GM10266 (cell line): ENCODE data around the gene ABRACL.
A peak's percentile ranks its signal among the peaks of the same experiment; 100 is the strongest.
"Not testable (repeated sequence)": the region's sequence is repeated elsewhere in the genome, so short reads cannot be mapped to it uniquely, and the experiment has no call there.

Source experiments
- DNase-seq: peaks from one replicate; pipeline ENCODE4 v3.0.0; 2012; ENCODE audit errors: extremely low spot score
- CTCF ChIP-seq: IDR thresholded peaks from 2 replicates; pipeline ENCODE4 v1.5.1; 2012; ENCODE audit warnings: mild to moderate bottlenecking, low read depth; ENCODE audit not compliant: control insufficient read depth, insufficient read depth; ENCODE audit errors: missing control alignments

ABRACL gene

GRCh38 chr6:138987643-138988468 is 40.7 kb upstream of the ABRACL start, which contains the start of gene REPS1:
Gene REPS1 (minus strand): TSS chr6:138988253. CDS start chr6:138987682, 571 bp downstream.
- peak; percentile 96 for DNase-seq
- peak; percentile 88 for TF ChIP-seq CTCF

GRCh38 chr6:138988469-138988834 is 40.1 kb upstream of the ABRACL start:
- DNase-seq = no peak
- TF ChIP-seq CTCF = no peak

- DNase-seq = no peak
- no peak for TF ChIP-seq CTCF
Observed at GRCh38 chr6:138989098-138989983, 39.2 kb upstream of the ABRACL start.

GRCh38 chr6:138991206-138991605 is 37.3 kb upstream of the ABRACL start:
- no peak for TF ChIP-seq CTCF
- DNase-seq = no peak

- DNase-seq = not testable (repeated sequence)
Observed at GRCh38 chr6:138992965-138993364, 35.6 kb upstream of the ABRACL start.

GRCh38 chr6:138993410-138993809 is 35.1 kb upstream of the ABRACL start:
- not testable (repeated sequence) for DNase-seq

- no peak for TF ChIP-seq CTCF
- no peak for DNase-seq
Observed at GRCh38 chr6:138996524-138996923, 32.0 kb upstream of the ABRACL start.

- no peak for DNase-seq
- TF ChIP-seq CTCF = no peak
Observed at GRCh38 chr6:138997136-138997535, 31.4 kb upstream of the ABRACL start.
